Measurements from ENCODE around the gene WDR89.
"Not testable (repeated sequence)": the region's sequence is repeated elsewhere in the genome, so short reads cannot be mapped to it uniquely, and the experiment has no call there.

WDR89 gene

GRCh38 chr14:63638493-63638892 is 3.2 kb downstream of the WDR89 start:
- H3K27me3 ChIP-seq (ENCODE audit: low read depth, low read length) = no peaks in the 10 kb centered on the region
- no peak for TF ChIP-seq CTCF (IDR thresholded peaks at IDR 0.05; ENCODE audit: low read depth, low read length)
- TF ChIP-seq EZH2phosphoT487 (IDR thresholded peaks at IDR 0.05; ENCODE audit: low read depth) = no peak
- H2AFZ ChIP-seq (ENCODE audit: low read depth, low read length) = no peak overlapping the region
- no peaks in the 10 kb centered on the region for H3K9me3 ChIP-seq (ENCODE audit: insufficient read depth, low read length)
- no peak overlapping the region for H3K27ac ChIP-seq (ENCODE audit: low read length)
- no peak overlapping the region for H3K9ac ChIP-seq (ENCODE audit: low read length)
- H4K20me1 ChIP-seq (ENCODE audit: insufficient read depth, low read length) = no peaks in the 10 kb centered on the region; the same call in 1 of the 2 replicates
- H3K4me2 ChIP-seq (ENCODE audit: low read length) = no peak overlapping the region
- no peak overlapping the region for H3K4me3 ChIP-seq (ENCODE audit: low read length)
- H3K79me2 ChIP-seq (ENCODE audit: low read length) = peaks cover 84% of the 10 kb centered on the region
- peaks cover 11% of the 10 kb centered on the region for H3K4me1 ChIP-seq (ENCODE audit: low read length)
- H3K36me3 ChIP-seq (replicated peaks; ENCODE audit: low read depth, low read length) = peaks cover 15% of the 10 kb centered on the region

GRCh38 chr14:63636094-63636635 is 5.5 kb downstream of the WDR89 start:
- Histone ChIP-seq H3K36me3 (replicated peaks; ENCODE audit: low read depth, low read length) (peaks cover 15% of the 10 kb centered on the region), H3K79me2 (ENCODE audit: low read length) (peaks cover 100% of the 10 kb centered on the region)
- not testable (repeated sequence) for H3K27ac ChIP-seq (ENCODE audit: low read length)

DNA sequence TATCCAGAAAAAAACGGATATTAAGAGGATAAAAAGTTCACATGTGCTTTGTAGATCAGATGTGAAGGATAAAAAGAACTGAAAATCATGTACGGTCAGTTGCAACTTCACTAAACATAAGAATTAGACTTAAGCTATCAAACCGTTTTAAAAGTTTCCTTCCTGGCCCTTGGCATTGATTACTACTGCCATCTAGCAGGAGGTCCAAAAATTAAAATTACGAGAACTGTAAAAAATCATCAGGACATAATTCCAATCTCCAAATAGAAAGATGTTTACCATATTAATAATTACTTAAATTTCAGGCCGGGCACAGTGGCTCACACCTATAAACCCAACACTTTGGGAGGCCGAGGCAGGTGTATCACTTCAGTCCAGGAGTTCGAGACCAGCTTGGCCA is 7.9 kb downstream of the WDR89 start:
- Histone ChIP-seq H3K79me2 (ENCODE audit: low read length) (peaks cover 97% of the 10 kb centered on the region), H3K4me3 (ENCODE audit: low read length) (no peak overlapping the region), H3K27me3 (ENCODE audit: low read depth, low read length) (no peaks in the 10 kb centered on the region), H3K4me2 (ENCODE audit: low read length) (peak overlapping the region; percentile 28), H3K27ac (ENCODE audit: low read length) (peak overlapping the region; percentile 38), H3K4me1 (ENCODE audit: low read length) (peaks cover 7% of the 10 kb centered on the region), H4K20me1 (ENCODE audit: insufficient read depth, low read length) (peaks cover 14% of the 10 kb centered on the region), H3K9ac (ENCODE audit: low read length) (no peak overlapping the region), H3K9me3 (ENCODE audit: insufficient read depth, low read length) (no peaks in the 10 kb centered on the region), H3K36me3 (replicated peaks; ENCODE audit: low read depth, low read length) (peaks cover 13% of the 10 kb centered on the region), H2AFZ (ENCODE audit: low read depth, low read length) (no peak overlapping the region)
- TF ChIP-seq CTCF (IDR thresholded peaks at IDR 0.05; ENCODE audit: low read depth, low read length) = peak; percentile 34; the same call in 1 of the 2 replicates
- no peak for TF ChIP-seq EZH2phosphoT487 (IDR thresholded peaks at IDR 0.05; ENCODE audit: low read depth)

More at GRCh38 chr14:63636094-63636635, 5.5 kb downstream of the WDR89 start:
- not testable (repeated sequence) for H2AFZ ChIP-seq (ENCODE audit: low read depth, low read length); H3K9me3 ChIP-seq (ENCODE audit: insufficient read depth, low read length); H3K9ac ChIP-seq (ENCODE audit: low read length); H3K4me2 ChIP-seq (ENCODE audit: low read length); H3K27me3 ChIP-seq (ENCODE audit: low read depth, low read length); H3K4me3 ChIP-seq (ENCODE audit: low read length); H3K4me1 ChIP-seq (ENCODE audit: low read length)
- peaks cover 11% of the 10 kb centered on the region for H4K20me1 ChIP-seq (ENCODE audit: insufficient read depth, low read length)

- H4K20me1 ChIP-seq (ENCODE audit: insufficient read depth, low read length) = peaks cover 14% of the 10 kb centered on the region
- TF ChIP-seq CTCF (IDR thresholded peaks at IDR 0.05; ENCODE audit: low read depth, low read length) (peak; percentile 73), EZH2phosphoT487 (IDR thresholded peaks at IDR 0.05; ENCODE audit: low read depth) (no peak)
- no peak overlapping the region for H3K27ac ChIP-seq (ENCODE audit: low read length)
- peaks cover 9% of the 10 kb centered on the region for H3K36me3 ChIP-seq (replicated peaks; ENCODE audit: low read depth, low read length)
- H2AFZ ChIP-seq (ENCODE audit: low read depth, low read length) = no peak overlapping the region
- H3K4me3 ChIP-seq (ENCODE audit: low read length) = no peak overlapping the region
- no peaks in the 10 kb centered on the region for H3K27me3 ChIP-seq (ENCODE audit: low read depth, low read length)
- H3K9ac ChIP-seq (ENCODE audit: low read length) = no peak overlapping the region
- no peaks in the 10 kb centered on the region for H3K9me3 ChIP-seq (ENCODE audit: insufficient read depth, low read length)
- no peak overlapping the region for H3K4me2 ChIP-seq (ENCODE audit: low read length)
- peaks cover 91% of the 10 kb centered on the region for H3K79me2 ChIP-seq (ENCODE audit: low read length)
- H3K4me1 ChIP-seq (ENCODE audit: low read length) = peaks cover 7% of the 10 kb centered on the region
Measured at GRCh38 chr14:63632932-63633514, 8.6 kb downstream of the WDR89 start.

Measured in OCI-LY3 (cell line).